Activated CD8-positive, alpha-beta memory T cell treated with anti-CD3 and anti-CD28 coated beads for 4 hours (primary cell): ENCODE data around the gene SRSF9.
"Not testable (repeated sequence)": the region's sequence is repeated elsewhere in the genome, so short reads cannot be mapped to it uniquely, and the experiment has no call there.

Experiments used
- DNase-seq, 2 donors: peaks; one replicate each; pipeline ENCODE4 v3.0.0-alpha.2; 2020; ENCODE audit warnings: low read depth in 2 of 2

Gene SRSF9

DNA sequence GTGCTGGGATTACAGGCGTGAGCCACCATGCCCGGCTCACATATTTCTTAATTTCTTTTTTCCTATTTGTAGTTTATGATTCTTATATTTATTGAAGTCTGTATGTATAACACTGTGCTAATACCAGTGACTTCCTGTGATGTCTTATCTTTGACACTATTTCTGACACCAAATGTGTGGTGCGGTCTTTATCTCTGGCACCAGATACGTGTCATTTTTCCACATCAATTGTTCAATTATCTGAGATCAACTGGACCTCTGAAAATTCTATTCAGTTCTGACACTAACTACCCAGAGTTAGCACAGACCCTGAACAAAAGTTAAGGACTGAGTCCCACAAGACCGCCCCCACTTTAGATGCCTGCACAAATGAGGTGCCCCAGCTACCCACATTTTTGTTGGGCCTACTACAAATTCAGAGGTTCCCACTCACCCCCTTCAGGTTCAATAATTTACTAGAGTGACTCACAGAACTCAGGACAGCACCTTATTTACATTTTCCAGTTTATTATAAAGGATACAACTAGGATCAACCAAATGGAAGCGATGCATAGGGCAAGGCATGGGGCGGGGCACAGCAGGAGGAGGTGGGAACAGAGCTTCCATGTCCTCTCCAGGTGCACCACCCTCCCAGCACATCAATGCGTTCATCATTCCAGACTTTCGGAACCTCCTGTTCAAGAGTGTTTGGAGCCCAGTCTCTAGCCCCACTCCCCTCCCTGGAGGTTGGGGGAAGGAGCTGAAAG lies 11.6 kb upstream of the SRSF9 start:
- DNase-seq = no peak

DNA sequence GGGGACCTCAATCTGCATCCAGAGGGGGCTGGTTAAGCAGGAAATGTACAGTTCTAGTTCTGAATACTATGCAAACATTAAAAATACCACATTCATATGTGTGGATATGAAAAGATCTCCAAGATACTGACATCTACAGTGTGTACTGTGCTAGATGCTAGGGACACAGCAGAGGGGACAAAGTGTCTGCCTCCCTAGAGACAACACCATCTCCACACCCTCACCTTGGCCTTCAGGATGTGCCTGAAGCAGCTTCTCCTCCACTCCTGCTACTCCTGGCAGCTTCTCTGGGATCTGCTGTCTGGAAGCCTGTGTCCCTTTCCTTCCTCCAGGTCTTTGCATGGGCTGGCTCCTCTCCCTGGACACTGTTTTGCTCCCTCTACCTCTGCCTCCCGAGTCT lies 10.7 kb upstream of the SRSF9 start:
- DNase-seq = no peak

DNA sequence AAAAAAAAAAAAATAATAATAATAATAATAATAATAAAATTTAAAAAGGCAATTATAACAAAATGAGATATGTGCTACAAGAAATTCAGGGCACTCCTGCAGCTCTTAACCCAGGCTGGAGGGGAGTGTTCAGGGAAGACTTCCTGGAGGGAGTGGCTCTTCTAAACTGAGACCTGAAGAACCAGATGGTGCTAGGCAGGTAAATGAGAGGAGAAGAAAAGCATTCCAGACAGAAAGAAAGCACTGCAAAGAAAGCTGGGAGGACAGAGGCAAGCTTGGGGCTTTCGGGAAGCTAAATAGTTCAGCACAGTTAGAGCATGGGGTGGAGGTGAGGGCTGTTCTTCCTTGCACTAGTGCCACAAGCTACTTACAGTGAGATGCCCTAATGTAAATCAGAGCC lies 9.9 kb upstream of the SRSF9 start:
- DNase-seq = no peak

DNA sequence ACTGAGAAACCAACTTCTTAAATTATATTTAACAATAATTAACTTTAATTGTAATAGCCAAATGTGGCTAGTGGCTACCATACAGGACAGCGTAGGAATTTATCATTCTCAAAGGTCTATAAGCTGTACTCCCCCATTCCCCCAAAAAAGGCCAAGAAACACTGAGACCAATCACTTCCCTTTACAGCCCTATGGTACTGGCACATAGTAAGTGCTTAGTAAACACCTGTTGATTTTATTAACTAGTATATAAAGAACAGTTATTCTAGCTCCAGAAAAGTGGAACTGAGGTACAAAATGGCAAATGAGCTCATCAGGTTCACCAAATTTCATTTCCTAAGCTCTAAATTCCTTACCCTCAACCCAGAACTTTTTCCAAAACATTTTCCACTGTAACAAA lies 6.1 kb upstream of the SRSF9 start:
- no peak for DNase-seq

DNA sequence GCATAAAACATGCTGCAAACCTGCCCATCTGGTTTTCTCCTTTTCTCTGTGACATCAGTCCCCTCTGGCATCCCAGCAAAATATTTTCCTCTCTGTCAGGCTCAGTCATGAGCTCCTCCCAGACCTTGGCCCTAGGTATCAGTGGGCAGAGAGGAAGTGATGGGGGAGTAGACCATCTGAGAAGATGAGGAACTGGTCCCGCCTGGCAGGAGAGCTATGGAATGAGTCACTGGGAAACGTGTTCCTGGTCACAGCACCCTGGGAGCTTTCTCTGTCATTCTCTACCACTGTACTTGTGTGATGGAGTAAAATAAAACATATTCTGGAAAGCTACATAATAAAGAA lies 5.0 kb upstream of the SRSF9 start:
- no peak for DNase-seq

DNA sequence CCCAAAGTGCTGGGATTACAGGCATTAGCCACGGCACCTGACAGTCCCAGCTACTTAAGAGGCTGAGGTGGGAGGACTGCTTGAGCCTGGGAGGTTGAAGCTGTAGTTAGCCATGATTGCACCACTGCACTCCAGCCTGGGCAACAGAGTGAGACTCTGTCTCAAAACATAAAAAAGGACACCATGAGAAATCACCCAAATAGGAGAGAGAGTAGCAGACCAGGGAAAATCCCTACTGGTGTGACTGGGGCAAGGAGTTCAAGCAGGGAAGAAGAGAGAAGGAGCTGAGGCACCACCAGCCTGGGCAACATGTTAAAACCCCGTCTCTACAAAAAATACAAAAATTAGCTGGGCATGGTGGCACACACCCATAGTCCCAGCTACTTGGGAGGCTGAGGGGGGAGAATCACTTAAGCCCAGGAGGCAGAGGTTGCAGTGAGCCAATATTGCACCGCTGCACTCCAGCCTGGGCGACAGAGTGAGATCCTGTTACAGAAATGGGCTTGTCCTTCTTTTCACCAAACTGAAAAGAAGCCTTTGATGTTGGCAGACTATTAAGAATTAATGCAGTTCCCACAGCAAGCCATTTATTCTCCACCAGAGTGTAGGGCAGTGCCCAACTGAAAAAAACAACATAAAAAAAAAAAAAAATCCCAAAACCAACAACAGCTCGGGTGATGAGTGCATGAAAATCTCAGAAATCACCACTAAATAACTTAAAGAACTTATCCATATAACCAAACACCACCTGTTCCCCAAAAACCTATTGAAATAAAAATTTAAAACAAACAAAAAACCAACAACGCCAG lies 4.5 kb upstream of the SRSF9 start:
- DNase-seq = no peak

DNA sequence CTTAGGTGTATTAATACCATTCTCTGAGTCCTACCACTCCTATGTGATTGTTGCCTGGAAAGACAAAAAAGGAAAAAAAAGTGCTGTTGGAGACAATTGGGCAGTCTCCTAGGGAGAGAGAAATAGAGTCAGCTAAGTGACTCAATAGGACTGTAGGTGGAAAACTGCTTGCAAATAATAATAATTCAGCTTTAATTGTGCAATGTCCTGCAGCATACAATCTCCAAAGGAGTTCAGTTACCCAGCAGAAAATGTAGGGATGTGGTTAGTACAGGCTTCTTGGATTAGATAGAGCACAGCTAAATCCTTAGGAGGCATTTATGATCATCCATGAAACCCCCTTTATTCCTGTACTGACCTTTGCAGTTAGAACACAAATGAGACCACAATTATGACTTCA lies 3.0 kb upstream of the SRSF9 start:
- DNase-seq = no peak

DNA sequence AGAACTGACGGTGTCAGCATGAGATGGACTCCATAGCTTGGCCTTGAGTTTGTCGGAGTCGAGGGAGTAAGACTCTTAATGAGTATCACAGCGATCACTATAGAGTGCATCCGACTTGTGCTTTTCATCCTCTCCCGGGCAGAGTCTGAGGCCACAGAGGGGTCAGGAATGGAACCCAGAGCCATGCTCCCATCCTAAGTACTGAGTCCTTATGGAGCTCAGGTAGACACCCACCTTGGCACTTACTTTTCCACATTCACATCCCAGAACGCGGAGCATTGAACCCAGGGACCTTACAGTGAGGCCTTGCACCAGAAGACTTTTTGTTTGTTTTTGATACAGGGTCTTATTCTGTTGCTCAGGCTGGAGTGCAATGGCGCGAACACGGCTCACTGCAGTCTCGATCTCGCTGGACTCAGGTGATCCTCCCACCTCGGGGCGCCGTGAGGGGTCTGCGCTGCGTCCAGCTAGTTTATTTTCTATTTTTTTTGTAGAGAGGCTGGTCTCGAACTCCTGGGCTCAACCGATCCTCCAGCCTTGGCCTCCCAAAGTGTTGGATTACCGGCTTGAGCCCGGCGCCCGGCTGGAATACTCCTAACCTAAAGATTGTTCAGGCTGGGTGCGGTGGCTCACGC lies 719 bp upstream of the SRSF9 start:
- DNase-seq = no peak

DNA sequence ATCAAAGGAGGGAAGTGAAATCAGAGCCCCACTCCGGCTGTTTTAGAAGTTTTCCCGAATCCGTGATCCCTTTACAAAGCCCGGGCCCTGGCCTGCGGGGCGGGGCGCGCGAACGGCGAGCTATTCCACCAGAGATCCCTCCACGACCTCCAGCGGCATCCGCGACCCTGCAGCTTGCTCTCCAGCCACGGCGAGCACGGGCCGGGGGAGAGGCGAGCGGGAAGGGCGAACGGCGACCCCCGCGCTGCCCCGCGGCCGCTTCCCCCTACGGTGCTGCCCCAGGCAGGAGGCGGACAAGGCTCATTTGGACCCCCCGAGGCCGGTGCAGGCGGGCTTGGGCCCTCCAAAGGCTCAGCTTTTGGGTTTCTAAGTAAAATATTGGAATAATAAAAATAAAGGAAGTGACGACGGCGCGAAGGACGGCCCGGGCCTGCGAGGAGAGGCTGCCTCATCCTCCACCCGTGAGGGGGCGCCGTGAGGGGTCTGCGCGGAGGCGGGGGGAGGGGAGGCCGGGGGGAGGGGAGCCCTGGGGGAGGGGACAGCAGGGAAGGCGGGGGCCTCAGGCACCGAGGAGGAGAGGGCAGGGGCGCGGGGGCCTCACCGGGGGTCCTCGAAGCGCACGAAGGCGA lies 613 bp downstream of the SRSF9 start:
- DNase-seq = peak in 1 of 2 donors; percentile 36

DNA sequence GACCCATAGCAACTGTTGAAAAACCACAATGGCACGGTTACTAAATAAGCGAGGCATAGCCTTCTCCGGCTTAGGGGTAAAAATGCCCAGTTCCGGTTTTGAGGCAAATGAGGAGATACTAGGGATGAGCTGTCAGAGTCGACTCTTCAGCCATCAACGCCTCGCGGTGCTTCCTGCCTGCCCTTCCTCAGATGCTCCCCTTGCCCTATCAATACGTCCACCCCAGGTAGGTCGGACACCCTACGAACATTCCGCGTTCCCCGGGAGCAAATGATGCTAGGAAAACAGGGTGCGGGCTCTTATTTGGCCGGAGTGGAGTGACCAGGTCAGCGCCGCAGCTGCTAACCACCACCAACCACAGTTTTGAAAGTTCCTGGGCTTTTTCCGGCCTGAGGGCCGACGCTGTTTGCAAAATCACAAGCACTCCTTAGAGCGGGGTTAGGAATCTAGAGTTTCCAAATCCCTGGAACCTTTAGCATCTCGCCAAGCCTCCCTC lies 1.2 kb downstream of the SRSF9 start:
- no peak for DNase-seq

DNA sequence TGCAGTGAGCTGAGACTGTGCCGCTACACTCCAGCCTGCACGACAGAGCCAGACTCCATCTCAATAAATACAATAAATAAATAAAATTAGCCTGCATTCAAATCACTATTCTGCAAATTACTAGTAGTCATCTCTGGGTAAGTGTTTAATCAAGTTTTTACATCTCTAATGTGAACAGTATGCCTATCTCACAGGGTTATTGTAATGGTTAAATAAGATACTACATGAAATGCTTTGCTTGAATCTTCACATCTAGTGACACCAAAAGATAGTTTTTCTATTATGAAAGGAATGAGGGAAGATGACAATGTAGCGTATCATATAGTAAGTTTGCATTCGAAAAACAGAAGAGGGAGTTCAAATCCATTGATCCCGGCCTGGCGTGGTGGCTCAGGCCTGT lies 2.1 kb downstream of the SRSF9 start:
- DNase-seq = no peak

DNA sequence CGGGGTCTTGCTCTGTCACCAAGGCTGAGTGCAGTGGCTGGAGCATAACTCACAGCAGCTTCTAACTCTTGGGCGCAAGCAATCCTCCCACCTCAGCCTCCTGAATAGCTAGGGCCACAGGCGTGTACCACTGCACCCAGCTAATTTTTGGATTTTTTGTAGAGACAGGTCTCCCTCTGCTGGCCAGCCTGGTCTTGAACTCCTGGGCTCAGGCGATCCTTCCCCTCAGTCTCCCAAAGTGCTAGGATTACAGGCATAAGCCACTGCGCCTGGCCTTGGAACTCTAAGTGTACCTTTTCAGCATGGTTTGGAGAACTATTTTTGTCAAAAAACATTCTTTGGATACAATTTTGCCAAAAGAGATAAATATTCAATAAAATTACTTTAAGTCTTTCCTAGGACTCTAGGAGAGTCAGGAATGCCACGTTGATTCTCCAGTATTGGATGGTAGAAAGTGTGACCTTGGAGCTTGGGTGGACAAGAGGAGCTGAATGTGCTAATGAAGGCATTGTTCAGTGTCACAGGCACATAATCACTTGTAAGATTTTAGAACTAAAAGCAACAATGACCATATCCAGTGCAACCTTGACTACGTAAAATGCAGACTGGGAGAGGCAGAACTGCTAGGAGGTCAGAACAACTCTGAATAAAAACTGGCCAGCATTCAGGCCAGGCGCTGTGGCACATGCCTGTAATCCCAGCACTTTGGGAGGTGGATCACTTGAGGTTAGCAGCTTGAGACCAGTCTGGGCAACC lies 2.8 kb downstream of the SRSF9 start:
- no peak for DNase-seq

DNA sequence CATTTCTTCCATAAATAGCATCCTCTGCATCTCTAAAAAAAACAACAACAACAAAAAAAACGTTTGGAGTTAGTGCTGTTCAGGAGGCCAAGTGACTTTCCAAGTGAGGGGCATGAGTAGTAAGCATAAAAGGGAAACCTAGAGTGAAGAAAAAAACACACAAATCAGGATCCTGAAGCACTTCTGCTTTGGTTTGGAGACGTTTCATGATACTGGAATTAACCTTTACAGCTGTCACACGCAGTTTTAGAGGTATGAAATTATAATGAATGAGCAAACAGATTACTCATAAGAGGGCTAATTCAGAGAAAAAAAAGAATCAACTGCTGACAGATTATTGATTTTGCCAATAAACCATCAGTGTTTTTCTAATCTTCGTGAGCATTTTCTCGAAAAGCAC lies 3.8 kb downstream of the SRSF9 start:
- DNase-seq = no peak

DNA sequence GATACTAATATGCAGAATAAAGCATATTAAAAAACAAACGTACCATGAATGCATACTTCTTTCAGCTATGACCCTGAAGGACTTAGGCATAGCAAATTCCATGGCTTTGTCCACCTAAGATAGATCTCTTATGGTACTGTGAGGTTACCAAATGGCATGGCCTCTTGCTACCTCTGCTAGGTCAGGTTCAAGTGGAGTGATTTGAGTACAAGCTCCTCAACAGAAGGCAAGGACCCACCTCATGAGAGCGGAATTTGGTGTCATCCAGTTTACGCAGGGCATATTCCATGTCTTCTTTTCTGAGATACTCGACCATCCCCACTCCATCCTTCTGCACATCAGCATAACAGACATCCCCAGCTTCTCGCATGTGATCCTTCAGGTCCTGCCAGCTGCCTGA lies 5.8 kb downstream of the SRSF9 start:
- no peak for DNase-seq

DNA sequence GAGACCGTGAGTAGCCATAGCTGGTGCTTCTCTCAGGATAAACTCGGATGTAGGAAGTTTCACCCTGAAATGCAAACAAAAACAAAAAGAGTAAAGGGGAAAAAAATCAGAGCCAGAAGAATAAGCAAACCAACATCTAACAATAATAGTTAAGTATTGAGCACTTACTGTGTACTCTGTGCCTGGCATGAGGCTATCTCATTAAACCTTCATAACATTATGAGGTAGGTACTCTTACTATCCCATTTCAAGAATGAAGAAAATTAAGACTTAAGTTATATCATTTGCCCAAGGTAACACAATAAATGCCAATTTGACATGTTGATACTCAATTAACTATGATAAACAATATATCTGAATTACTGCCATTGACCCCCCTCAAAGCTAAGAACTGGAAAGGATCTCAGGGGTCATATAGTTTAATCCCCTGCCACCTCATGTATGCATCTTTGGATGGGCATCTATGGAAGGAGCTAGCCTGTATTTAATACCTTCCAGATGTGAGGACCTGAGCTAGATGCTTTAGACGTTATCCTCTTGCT lies 7.4 kb downstream of the SRSF9 start:
- DNase-seq = no peak

DNA sequence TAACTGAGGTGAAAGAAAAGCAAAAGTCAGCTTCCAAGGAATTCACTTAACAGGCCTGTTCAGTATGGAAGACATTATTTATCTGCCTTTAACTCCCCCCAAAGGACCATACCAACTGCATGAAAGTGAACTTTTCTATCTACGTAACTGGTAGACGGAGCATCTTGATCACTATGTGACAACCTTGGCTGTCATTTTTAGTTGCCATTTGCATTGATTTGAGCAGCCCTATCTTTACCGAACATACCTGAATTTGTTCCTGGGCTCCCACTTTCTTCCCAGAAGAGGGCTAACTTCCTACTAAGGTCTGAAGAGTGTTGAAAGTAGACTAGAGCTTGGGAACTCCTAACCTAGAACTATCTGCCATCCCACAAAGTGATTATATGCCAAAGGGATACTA lies 9.4 kb downstream of the SRSF9 start:
- no peak for DNase-seq

DNA sequence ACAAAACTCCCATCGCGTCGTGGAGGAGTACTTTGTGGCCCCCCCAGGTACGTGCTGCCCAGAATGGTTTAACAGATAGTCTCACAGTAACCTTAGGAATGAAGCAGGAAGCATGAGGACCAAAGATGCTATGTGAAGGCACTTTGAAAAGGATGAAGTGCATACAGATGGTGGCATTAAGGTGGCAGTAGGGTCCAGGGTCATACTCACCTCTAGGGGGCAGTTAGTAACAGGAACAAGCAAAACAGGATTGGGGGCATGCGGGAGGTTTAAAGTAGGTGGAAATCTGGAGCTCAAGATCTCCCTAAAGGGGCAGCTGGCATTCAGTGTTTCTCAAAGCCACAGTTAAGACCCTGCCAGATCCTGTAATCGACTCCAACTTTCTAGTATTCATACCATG lies 12.4 kb downstream of the SRSF9 start:
- DNase-seq = no peak

DNA sequence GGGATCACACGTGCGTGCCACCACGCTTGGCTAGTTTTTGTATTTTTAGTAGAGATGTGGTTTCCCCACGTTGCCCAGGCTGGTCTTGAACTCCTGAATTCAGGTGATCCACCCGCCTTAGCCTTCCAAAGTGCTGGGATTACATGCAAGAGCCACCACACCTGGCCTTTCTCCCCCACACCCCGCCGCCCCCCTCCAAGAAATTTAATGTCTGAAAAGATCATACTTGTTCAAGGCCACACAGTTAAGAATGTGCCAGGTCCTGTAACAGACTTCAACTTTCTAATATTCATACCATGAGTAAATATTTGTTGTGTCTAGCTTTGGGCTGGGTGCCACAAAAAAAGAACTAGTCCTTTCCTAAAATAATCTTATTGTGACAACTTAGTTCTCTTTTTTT lies 14.2 kb downstream of the SRSF9 start:
- DNase-seq = no peak

DNA sequence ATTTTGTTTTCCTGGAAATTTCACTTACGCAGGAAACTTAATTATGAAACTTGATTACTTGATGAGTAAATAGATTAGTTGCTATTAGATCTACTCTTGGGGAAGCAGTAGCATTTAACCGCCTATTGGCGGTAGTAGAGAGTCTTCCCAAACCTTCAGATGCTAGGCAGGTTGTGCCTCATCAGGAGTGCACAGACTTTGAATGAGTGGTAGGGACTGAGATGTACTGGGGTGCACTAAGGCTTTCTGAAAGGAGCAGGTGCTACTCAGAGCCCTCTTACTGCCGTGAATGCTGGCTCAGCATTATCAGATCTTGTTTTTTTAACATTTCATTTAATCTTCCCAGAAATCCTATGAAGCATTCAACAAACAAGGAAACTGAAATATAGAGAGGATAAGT lies 15.6 kb downstream of the SRSF9 start:
- no peak for DNase-seq

DNA sequence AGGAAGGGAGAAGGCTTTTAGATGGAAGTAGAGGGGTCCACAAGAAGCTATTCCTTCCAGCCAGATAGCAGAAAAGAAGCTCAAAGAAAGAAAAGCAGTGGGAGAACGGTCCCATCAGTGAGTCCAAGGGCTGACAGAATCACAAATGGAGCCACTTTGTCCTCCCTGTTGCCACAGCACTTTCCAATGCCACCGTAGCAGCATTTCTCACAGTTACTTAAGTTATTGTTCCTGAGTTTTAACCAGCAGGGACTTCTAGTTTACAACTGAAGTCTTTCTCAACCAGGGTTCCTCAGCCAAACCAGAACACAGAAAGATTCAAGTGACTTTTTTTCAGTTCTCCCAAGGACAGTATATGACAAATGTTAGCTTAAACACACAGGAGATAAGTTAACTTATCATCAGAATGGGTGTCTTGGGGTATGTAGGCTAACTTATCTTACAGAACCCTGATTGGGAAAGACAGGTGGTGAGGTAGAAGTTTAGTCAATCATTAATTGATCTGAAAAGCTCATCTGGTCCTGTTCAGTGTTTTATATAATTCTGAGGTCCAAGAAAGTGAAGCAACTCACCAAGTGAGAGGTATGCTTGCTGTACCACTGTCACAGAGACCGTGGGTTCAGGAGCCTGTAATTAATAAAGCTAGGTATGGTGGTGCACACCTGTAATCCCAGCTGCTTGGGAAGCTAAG lies 16.3 kb downstream of the SRSF9 start:
- no peak for DNase-seq

DNA sequence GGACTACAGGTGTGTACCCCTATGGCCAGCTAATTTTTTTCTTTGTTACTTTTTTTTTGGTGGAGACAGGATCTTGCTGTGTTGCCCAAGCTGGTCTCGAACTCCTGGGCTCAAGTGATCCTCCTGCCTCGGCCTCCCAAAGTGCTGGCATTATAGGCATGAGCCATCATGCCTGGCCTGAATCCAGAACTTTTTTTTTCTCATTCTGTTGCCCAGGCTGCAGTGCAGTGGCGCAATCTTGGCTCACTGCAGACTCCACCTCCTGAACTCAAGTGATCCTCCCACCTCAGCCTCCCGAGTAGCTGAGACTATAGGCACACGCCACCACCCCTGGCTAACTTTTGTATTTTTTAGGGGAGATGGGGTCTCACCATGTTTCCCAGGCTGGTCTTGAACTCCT lies 17.0 kb downstream of the SRSF9 start:
- DNase-seq = not testable (repeated sequence)
